Activated naive CD4-positive, alpha-beta T cell treated with anti-CD3 and anti-CD28 coated beads, Interleukin-2, amount 50 U/mL, for 24 hours (primary cell): Measurements from ENCODE around the gene ACE.
A peak's percentile ranks its signal among the peaks of the same experiment; 100 is the strongest.

Experiments used
- H3K27ac Mint-ChIP-seq: one replicate; pipeline ENCODE4 v1.8.0; 2021; ENCODE audit warnings: mild to moderate bottlenecking, mixed read lengths
- H3K27me3 Mint-ChIP-seq: one replicate; pipeline ENCODE4 v1.8.0; 2021; ENCODE audit warnings: mixed read lengths
- H3K36me3 Mint-ChIP-seq: one replicate; pipeline ENCODE4 v1.8.0; 2021; ENCODE audit warnings: mixed read lengths
- H3K4me1 Mint-ChIP-seq: one replicate; pipeline ENCODE4 v1.8.0; 2021; ENCODE audit warnings: mixed read lengths
- H3K4me3 Mint-ChIP-seq: one replicate; pipeline ENCODE4 v1.8.0; 2021; ENCODE audit warnings: mild to moderate bottlenecking, mixed read lengths
- H3K9me3 Mint-ChIP-seq: one replicate; pipeline ENCODE4 v1.8.0; 2021; ENCODE audit warnings: mixed read lengths

The ACE gene

GRCh38 chr17:63476854-63477479, at the start of gene ACE:
TSS of gene ACE (plus strand) at chr17:63477061. CDS start at chr17:63477095, 34 bp downstream.
- Mint-ChIP-seq H3K36me3 (no peaks in the 10 kb centered on the region), H3K27me3 (peaks cover 15% of the 10 kb centered on the region), H3K9me3 (no peaks in the 10 kb centered on the region), H3K27ac (no peak within 1 kb of the TSS), H3K4me3 (peak within 1 kb of the TSS; percentile 76), H3K4me1 (peaks cover 7% of the 10 kb centered on the region)

GRCh38 chr17:63429766-63430165, 47.1 kb upstream of the ACE start:
- Mint-ChIP-seq H3K27me3 (no peaks in the 10 kb centered on the region), H3K36me3 (no peaks in the 10 kb centered on the region), H3K4me1 (peaks cover 27% of the 10 kb centered on the region), H3K27ac (no peak overlapping the region), H3K9me3 (no peaks in the 10 kb centered on the region), H3K4me3 (no peak overlapping the region)

GRCh38 chr17:63430223-63430622, 46.6 kb upstream of the ACE start:
- H3K4me3 Mint-ChIP-seq, result no peak overlapping the region
- H3K9me3 Mint-ChIP-seq, result no peaks in the 10 kb centered on the region
- peaks cover 30% of the 10 kb centered on the region for H3K4me1 Mint-ChIP-seq
- H3K27ac Mint-ChIP-seq, result no peak overlapping the region
- no peaks in the 10 kb centered on the region for H3K36me3 Mint-ChIP-seq
- H3K27me3 Mint-ChIP-seq, result no peaks in the 10 kb centered on the region

- Mint-ChIP-seq H3K4me1 (peaks cover 25% of the 10 kb centered on the region), H3K4me3 (no peak overlapping the region), H3K27me3 (no peaks in the 10 kb centered on the region), H3K9me3 (no peaks in the 10 kb centered on the region), H3K36me3 (no peaks in the 10 kb centered on the region), H3K27ac (no peak overlapping the region)
These were observed 45.3 kb upstream of the ACE start for GRCh38 chr17:63431618-63431938.

GRCh38 chr17:63431939-63432804, 44.7 kb upstream of the ACE start:
- Mint-ChIP-seq H3K4me3 (no peak overlapping the region), H3K9me3 (no peaks in the 10 kb centered on the region), H3K4me1 (peaks cover 19% of the 10 kb centered on the region), H3K27ac (no peak overlapping the region), H3K36me3 (no peaks in the 10 kb centered on the region), H3K27me3 (no peaks in the 10 kb centered on the region)

GRCh38 chr17:63433746-63434591, 42.9 kb upstream of the ACE start:
- no peak overlapping the region for H3K27ac Mint-ChIP-seq
- no peak overlapping the region for H3K4me3 Mint-ChIP-seq

GRCh38 chr17:63434951-63435571, 41.8 kb upstream of the ACE start:
- H3K9me3 Mint-ChIP-seq, result no peaks in the 10 kb centered on the region
- no peak overlapping the region for H3K4me3 Mint-ChIP-seq
- H3K27ac Mint-ChIP-seq, result no peak overlapping the region
- H3K4me1 Mint-ChIP-seq, result peaks cover 12% of the 10 kb centered on the region
- H3K27me3 Mint-ChIP-seq, result no peaks in the 10 kb centered on the region
- no peaks in the 10 kb centered on the region for H3K36me3 Mint-ChIP-seq

More at GRCh38 chr17:63433746-63434591, 42.9 kb upstream of the ACE start:
- Mint-ChIP-seq H3K9me3 (no peaks in the 10 kb centered on the region), H3K36me3 (no peaks in the 10 kb centered on the region), H3K27me3 (no peaks in the 10 kb centered on the region), H3K4me1 (peaks cover 5% of the 10 kb centered on the region)

- H3K9me3 Mint-ChIP-seq, result no peaks in the 10 kb centered on the region
- no peak overlapping the region for H3K4me3 Mint-ChIP-seq
- no peak overlapping the region for H3K27ac Mint-ChIP-seq
- no peaks in the 10 kb centered on the region for H3K36me3 Mint-ChIP-seq
- peaks cover 20% of the 10 kb centered on the region for H3K4me1 Mint-ChIP-seq
- no peaks in the 10 kb centered on the region for H3K27me3 Mint-ChIP-seq
These were observed 41.0 kb upstream of the ACE start for GRCh38 chr17:63435681-63436522.

GRCh38 chr17:63436523-63437110, 40.2 kb upstream of the ACE start:
- Mint-ChIP-seq H3K27ac (no peak overlapping the region), H3K27me3 (no peaks in the 10 kb centered on the region), H3K9me3 (no peaks in the 10 kb centered on the region), H3K4me3 (no peak overlapping the region), H3K36me3 (no peaks in the 10 kb centered on the region), H3K4me1 (peaks cover 22% of the 10 kb centered on the region)

GRCh38 chr17:63437287-63438091, 39.4 kb upstream of the ACE start:
- Mint-ChIP-seq H3K4me3 (no peak overlapping the region), H3K27me3 (no peaks in the 10 kb centered on the region), H3K36me3 (no peaks in the 10 kb centered on the region), H3K27ac (no peak overlapping the region), H3K4me1 (peaks cover 22% of the 10 kb centered on the region), H3K9me3 (no peaks in the 10 kb centered on the region)

- H3K9me3 Mint-ChIP-seq, result no peaks in the 10 kb centered on the region
- H3K36me3 Mint-ChIP-seq, result no peaks in the 10 kb centered on the region
- H3K4me3 Mint-ChIP-seq, result no peak overlapping the region
- no peaks in the 10 kb centered on the region for H3K27me3 Mint-ChIP-seq
- H3K4me1 Mint-ChIP-seq, result peaks cover 22% of the 10 kb centered on the region
- H3K27ac Mint-ChIP-seq, result no peak overlapping the region
These were observed 38.5 kb upstream of the ACE start for GRCh38 chr17:63438092-63439051.

- H3K27me3 Mint-ChIP-seq, result no peaks in the 10 kb centered on the region
- H3K27ac Mint-ChIP-seq, result peak overlapping the region; percentile 68
- H3K4me1 Mint-ChIP-seq, result peaks cover 20% of the 10 kb centered on the region
- peak overlapping the region; percentile 31 for H3K4me3 Mint-ChIP-seq
- no peaks in the 10 kb centered on the region for H3K36me3 Mint-ChIP-seq
- H3K9me3 Mint-ChIP-seq, result no peaks in the 10 kb centered on the region
These were observed 37.2 kb upstream of the ACE start for GRCh38 chr17:63439687-63440086.
